Upper lobe of left lung (tissue), 6 donors: ENCODE data around the gene PLSCR1. TPM values are rescaled to one million over a fixed set of nuclear protein-coding genes. Genes with fewer than 3 reads are reported as not detected.
"Not testable (repeated sequence)": the region's sequence is repeated elsewhere in the genome, so short reads cannot be mapped to it uniquely, and the experiment has no call there.

Experiments used
- ATAC-seq, 2 donors: fragments of 200-7000 bp; cut with Tn5 transposase; one replicate each; pipeline ENCODE4 v1.9.1; 2022; ENCODE audit warnings: mild to moderate bottlenecking in 2 of 2, moderate library complexity in 2 of 2; ENCODE audit not compliant: low FRiP score in 2 of 2
- DNase-seq, 2 donors: peaks; one replicate each; pipeline ENCODE4 v3.0.0-alpha.2; 2019 to 2020
- H3K27ac ChIP-seq, 4 donors: fragments of 200-600 bp; sonication (generic); one replicate each; pipeline ENCODE4 v1.5.1; 2016 to 2019
- H3K27me3 ChIP-seq, 4 donors: fragments of 200-600 bp; sonication (generic); one replicate each; pipeline ENCODE4 v1.5.1; 2017 to 2019
- H3K36me3 ChIP-seq, 4 donors: fragments of 200-600 bp; sonication (generic); one replicate each; pipeline ENCODE4 v1.5.1; 2016 to 2019
- H3K4me1 ChIP-seq, 4 donors: fragments of 200-600 bp; sonication (generic); one replicate each; pipeline ENCODE4 v1.5.1; 2018 to 2019
- H3K4me3 ChIP-seq, 4 donors: fragments of 200-600 bp; sonication (generic); one replicate each; pipeline ENCODE4 v1.5.1; 2017 to 2019; ENCODE audit warnings: mild to moderate bottlenecking in 2 of 4, moderate library complexity in 1 of 4
- H3K9me3 ChIP-seq, 4 donors: fragments of 200-600 bp; sonication (generic); one replicate each; pipeline ENCODE4 v1.5.1; 2018 to 2019
- EP300 ChIP-seq, 4 donors: sonication (generic); formaldehyde crosslinking; IDR thresholded peaks; one replicate each; pipeline ENCODE4 v1.5.1; 2017; ENCODE audit warnings: antibody characterized with exemption in 4 of 4, control low read depth in 2 of 4
- POLR2A ChIP-seq, 4 donors: fragments of 450-650 bp; IDR thresholded peaks; one replicate each; pipeline ENCODE4 v1.5.1; 2016 to 2017; ENCODE audit warnings: antibody characterized with exemption in 4 of 4, mild to moderate bottlenecking in 2 of 4
- POLR2AphosphoS5 ChIP-seq, 2 donors: sonication (generic); formaldehyde crosslinking; IDR thresholded peaks; one replicate each; pipeline ENCODE4 v1.5.1; 2017; ENCODE audit warnings: antibody characterized with exemption in 2 of 2
- WGBS, 2 donors: methylation state at CpG; one replicate each; pipeline ENCODE4 v1.1.5; 2017 to 2018; 5-methylcytosine and 5-hydroxymethylcytosine counted together
- total RNA-seq, 6 donors: library from RNA; depleted of rRNA in 4 of 6; stranded (reverse); fragments of >200 nt in 4 of 6; gene quantifications; one replicate each; pipeline versions ENCODE4 v1.1.0 to v1.2.1, GENCODE V29; 2016 to 2021
- TF ChIP-seq, protein P1 (sequence below), 6 experiments: fragments of 450-650 bp in 4 of 6; fragments of 200-600 bp in 2 of 6; sonication (generic) in 2 of 6; IDR thresholded peaks; one replicate each; pipeline ENCODE4 v1.5.1; 2016 to 2019; ENCODE audit warnings: antibody characterized with exemption in 6 of 6
- donor health status: DM: no; HTN: no; CAD: no; lungs with moderate emphysema.
- donor health status: DM: no; HTN: yes; CAD: no; lungs with severe emphysema.

Gene PLSCR1
- total RNA-seq, 6 donors from 2014 or later, result 77.4 to 173 (median 97.0) TPM

DNA sequence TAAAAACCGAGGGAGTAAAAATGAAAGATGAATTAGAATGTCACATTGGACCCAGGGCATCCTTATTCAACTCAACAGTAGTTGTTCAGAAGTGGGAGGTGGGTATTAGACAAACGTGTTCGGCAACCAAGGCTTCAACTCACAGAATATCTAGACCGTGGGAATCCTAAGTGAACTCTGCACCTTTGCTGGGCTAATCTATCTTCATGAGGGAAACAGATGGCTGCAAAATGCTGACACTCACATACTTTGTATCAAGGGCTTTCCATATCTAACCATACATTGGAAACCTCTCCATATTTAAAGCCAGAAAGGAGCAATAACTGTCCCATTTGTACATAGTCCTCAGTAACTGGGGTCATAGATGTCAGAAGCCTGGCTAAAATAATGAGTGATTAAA lies 20.9 kb downstream of the PLSCR1 start:
- no peak overlapping the region for H3K4me3 ChIP-seq
- TF ChIP-seq EP300 (IDR thresholded peaks at IDR 0.05) (no peak), POLR2AphosphoS5 (IDR thresholded peaks at IDR 0.05) (no peak), POLR2A (IDR thresholded peaks at IDR 0.05) (no peak)
- TF ChIP-seq, protein P1, sequence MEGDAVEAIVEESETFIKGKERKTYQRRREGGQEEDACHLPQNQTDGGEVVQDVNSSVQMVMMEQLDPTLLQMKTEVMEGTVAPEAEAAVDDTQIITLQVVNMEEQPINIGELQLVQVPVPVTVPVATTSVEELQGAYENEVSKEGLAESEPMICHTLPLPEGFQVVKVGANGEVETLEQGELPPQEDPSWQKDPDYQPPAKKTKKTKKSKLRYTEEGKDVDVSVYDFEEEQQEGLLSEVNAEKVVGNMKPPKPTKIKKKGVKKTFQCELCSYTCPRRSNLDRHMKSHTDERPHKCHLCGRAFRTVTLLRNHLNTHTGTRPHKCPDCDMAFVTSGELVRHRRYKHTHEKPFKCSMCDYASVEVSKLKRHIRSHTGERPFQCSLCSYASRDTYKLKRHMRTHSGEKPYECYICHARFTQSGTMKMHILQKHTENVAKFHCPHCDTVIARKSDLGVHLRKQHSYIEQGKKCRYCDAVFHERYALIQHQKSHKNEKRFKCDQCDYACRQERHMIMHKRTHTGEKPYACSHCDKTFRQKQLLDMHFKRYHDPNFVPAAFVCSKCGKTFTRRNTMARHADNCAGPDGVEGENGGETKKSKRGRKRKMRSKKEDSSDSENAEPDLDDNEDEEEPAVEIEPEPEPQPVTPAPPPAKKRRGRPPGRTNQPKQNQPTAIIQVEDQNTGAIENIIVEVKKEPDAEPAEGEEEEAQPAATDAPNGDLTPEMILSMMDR (IDR thresholded peaks at IDR 0.05), result no peak
- DNase-seq, result no peak
- no peaks in the 10 kb centered on the region for H3K9me3 ChIP-seq
- no peaks in the 10 kb centered on the region for H3K27me3 ChIP-seq
- H3K4me1 ChIP-seq, result peaks cover 0 to 6% (median 0%) of the 10 kb centered on the region in 4 donors
- no peak for ATAC-seq
- peaks cover 0 to 63% (median 16%) of the 10 kb centered on the region in 4 donors for H3K36me3 ChIP-seq
- WGBS, 2 donors, result 73% methylated on average over 4 of the region's 4 CpGs
- H3K27ac ChIP-seq, result peak overlapping the region in 1 of 4 donors; percentile 21

DNA sequence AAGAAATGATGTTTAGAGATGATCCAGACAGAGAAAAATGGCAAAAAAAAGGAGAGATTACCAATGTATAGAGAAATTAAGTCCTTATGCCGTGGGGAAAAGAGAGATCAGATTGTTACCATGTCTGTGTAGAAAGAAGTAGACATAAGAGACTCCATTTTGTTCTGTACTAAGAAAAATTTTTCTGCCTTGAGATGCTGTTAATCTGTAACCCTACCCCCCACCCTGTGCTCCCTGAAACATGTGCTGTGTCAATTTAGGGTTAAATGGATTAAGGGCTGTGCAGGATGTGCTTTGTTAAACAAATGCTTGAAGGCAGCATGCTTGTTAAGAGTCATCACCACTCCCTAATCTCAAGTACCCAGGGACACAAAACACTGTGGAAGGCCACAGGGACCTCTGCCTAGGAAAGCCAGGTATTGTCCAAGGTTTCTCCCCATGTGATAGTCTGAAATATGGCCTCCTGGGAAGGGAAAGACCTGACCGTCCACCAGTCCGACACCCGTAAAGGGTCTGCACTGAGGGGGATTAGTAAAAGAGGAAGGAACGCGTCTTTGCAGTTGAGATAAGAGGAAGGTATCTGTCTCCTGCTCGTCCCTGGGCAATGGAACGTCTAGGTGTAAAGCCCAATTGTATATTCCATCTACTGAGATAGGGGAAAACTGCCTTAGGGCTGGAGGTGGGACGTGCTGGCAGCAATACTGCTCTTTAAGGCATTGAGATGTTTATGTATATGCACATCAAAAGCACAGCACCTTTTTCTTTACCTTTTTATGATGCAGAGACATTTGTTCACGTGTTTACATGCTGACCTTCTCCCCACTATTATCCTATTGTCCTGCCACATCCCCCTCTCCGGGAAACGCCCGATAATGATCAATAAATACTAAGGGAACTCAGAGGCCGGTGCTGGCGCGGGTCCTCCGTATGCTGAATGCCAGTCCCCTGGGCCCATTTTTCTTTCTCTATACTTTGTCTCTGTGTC lies 21.9 kb downstream of the PLSCR1 start:
- not testable (repeated sequence) for H3K4me3 ChIP-seq, ATAC-seq, H3K9me3 ChIP-seq, H3K27me3 ChIP-seq, DNase-seq
- Histone ChIP-seq H3K27ac (peak overlapping the region in 1 of 4 donors; percentile 25), H3K36me3 (peaks cover 0 to 61% (median 13%) of the 10 kb centered on the region in 4 donors), H3K4me1 (peaks cover 0 to 14% (median 4%) of the 10 kb centered on the region in 4 donors)
- 63 to 75% methylated on average over 17 of the region's 17 CpGs for WGBS, 2 donors

DNA sequence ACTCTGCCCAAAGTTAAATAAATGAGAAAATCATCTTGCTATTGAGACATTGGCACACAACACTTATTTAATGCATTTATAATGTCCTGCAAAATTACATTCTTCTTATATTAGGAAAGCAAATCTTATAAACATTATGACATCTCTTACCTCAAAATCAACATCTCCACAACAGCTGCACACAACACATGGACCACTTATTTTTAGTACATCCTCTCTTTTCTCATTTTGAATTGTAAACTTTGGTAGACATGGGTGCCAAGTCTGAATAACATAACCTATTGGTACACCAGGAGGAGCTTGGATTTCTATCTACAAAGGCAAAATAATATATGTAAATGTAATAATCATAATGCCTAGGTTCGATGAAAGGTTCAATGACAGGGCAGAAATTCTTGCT lies 23.0 kb downstream of the PLSCR1 start:
- H3K9me3 ChIP-seq, result no peaks in the 10 kb centered on the region
- H3K4me1 ChIP-seq, result peaks cover 0 to 14% (median 5%) of the 10 kb centered on the region in 4 donors
- DNase-seq (no peak), ATAC-seq (no peak)
- H3K36me3 ChIP-seq, result peaks cover 0 to 61% (median 8%) of the 10 kb centered on the region in 4 donors
- 86 to 96% methylated on average over 1 of the region's 1 CpG for WGBS, 2 donors
- H3K27me3 ChIP-seq, result no peaks in the 10 kb centered on the region
- no peak overlapping the region for H3K4me3 ChIP-seq
- H3K27ac ChIP-seq, result no peak overlapping the region
- no peak for TF ChIP-seq POLR2A (IDR thresholded peaks at IDR 0.05)
- TF ChIP-seq, protein P1 (IDR thresholded peaks at IDR 0.05), result no peak
- no peak for TF ChIP-seq EP300 (IDR thresholded peaks at IDR 0.05)

DNA sequence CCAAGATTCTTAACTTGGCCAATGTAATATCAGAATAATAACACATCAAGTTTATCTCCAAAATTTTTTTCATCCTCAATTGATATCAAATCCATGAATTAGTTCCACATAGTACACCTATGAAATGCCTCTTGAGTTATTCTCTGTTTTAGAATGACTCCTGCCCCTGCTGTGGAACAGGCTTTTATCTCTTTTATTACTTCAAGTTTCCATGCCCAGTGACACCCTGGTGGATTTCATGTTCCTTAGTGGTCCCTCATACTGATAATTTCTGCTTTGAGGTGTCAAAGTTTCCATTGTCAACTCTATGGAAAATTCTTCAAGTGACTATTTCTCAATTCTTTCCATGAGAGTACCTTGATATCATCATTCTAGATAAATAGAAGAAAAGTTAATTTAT lies 24.6 kb downstream of the PLSCR1 start:
- no peak for ATAC-seq
- TF ChIP-seq, protein P1 (IDR thresholded peaks at IDR 0.05), result no peak
- TF ChIP-seq EP300 (IDR thresholded peaks at IDR 0.05), result no peak

DNA sequence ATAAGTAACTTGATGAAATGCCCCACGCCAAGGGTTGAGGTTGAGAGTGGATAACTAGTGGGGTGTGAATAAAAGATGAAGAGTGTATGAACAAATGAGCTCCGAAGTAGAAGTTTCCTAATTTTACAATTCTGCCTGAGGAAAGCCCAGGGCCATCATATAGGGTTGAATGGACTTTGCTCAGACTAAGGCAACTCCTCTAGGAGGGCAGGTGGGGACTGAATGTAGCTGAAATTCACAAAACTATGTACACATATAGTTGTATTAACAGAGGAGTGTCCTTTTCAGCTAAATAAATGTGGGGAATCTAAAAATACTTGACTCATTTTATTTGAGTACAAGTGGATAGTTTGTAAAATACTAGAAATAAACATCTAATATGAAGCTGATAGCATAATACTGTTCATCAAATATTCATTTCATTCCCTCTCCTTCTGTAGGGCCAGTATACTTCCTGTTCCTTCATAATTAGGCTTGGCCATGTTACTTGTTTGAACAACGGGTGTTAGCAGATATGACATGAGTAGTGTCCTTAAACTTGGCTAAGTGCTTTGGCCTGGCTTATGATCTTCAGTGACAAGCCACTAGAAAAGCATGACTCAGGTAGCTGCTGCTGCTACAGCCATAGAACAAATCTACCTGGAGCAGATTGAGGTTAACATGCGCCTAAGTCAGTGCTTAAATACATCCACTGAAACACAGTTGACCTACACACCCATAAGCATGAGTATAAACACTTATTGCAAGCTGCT lies 26.5 kb downstream of the PLSCR1 start:
- 54 to 77% methylated on average over 4 of the region's 4 CpGs for WGBS, 2 donors
- ATAC-seq, result peak; percentile 64 to 87
- H3K4me3 ChIP-seq, result no peak overlapping the region
- H3K27ac ChIP-seq, result peak overlapping the region in 2 of 4 donors; percentile 13 to 45
- peak in 1 of 2 donors; percentile 62 for DNase-seq
- H3K36me3 ChIP-seq, result peaks cover 0 to 84% (median 12%) of the 10 kb centered on the region in 4 donors
- no peaks in the 10 kb centered on the region for H3K9me3 ChIP-seq
- H3K4me1 ChIP-seq, result peaks cover 0 to 14% (median 5%) of the 10 kb centered on the region in 4 donors
- no peaks in the 10 kb centered on the region for H3K27me3 ChIP-seq
- peak in 1 of 2 donors; percentile 14 for TF ChIP-seq POLR2AphosphoS5 (IDR thresholded peaks at IDR 0.05)
- peak in 1 of 4 donors; percentile 48 for TF ChIP-seq EP300 (IDR thresholded peaks at IDR 0.05)
- TF ChIP-seq, protein P1 (IDR thresholded peaks at IDR 0.05), result no peak

More for the DNA sequence above, 24.6 kb downstream of the PLSCR1 start:
- Histone ChIP-seq H3K4me1 (peaks cover 0 to 14% (median 5%) of the 10 kb centered on the region in 4 donors), H3K36me3 (peaks cover 0 to 76% (median 8%) of the 10 kb centered on the region in 4 donors), H3K4me3 (no peak overlapping the region), H3K9me3 (no peaks in the 10 kb centered on the region), H3K27ac (no peak overlapping the region), H3K27me3 (no peaks in the 10 kb centered on the region)
- DNase-seq, result no peak
